Trophoblast cell (in vitro differentiated cells and primary cell): Measurements from ENCODE around the gene AMN1.
"Not testable (repeated sequence)": the region's sequence is repeated elsewhere in the genome, so short reads cannot be mapped to it uniquely, and the experiment has no call there.

Experiments used
- DNase-seq, 2 donors: peaks; one replicate each; pipeline ENCODE4 v3.0.0-alpha.2; 2016
- H2AFZ ChIP-seq: 2 replicates; pipeline ENCODE4 v1.6.1; 2013; ENCODE audit warnings: low read length, moderate library complexity, mild to moderate bottlenecking; ENCODE audit not compliant: insufficient read depth, poor library complexity
- H2AK5ac ChIP-seq: 2 replicates; pipeline ENCODE4 v1.6.1; 2013; ENCODE audit warnings: mild to moderate bottlenecking, low read length
- H2BK120ac ChIP-seq: 2 replicates; pipeline ENCODE4 v1.6.1; 2013; ENCODE audit warnings: low read length, mild to moderate bottlenecking, moderate library complexity; ENCODE audit not compliant: insufficient read depth, poor library complexity
- H2BK12ac ChIP-seq: 2 replicates; pipeline ENCODE4 v1.6.1; 2013; ENCODE audit warnings: mild to moderate bottlenecking, low read length, moderate library complexity
- H2BK5ac ChIP-seq: 2 replicates; pipeline ENCODE4 v1.6.1; 2013; ENCODE audit warnings: low read length, low read depth, moderate library complexity, mild to moderate bottlenecking; ENCODE audit not compliant: poor library complexity
- H3K14ac ChIP-seq: 2 replicates; pipeline ENCODE4 v1.6.1; 2013; ENCODE audit warnings: mild to moderate bottlenecking, low read length
- H3K18ac ChIP-seq: 2 replicates; pipeline ENCODE4 v1.6.1; 2013; ENCODE audit warnings: mild to moderate bottlenecking, low read length
- H3K23ac ChIP-seq: 2 replicates; pipeline ENCODE4 v1.6.1; 2013; ENCODE audit warnings: low read length
- H3K27ac ChIP-seq: 2 replicates; pipeline ENCODE4 v1.5.1; 2013; ENCODE audit warnings: low read depth, mild to moderate bottlenecking, inconsistent platforms, low read length, moderate library complexity
- H3K27me3 ChIP-seq: 2 replicates; pipeline ENCODE4 v1.6.1; 2013; ENCODE audit warnings: inconsistent platforms, mild to moderate bottlenecking, low read length, moderate library complexity; ENCODE audit not compliant: insufficient read depth
- H3K36me3 ChIP-seq, 2 experiments: 1 replicate in 1 of 2; 2 replicates in 1 of 2; pipeline ENCODE4 v1.6.1; 2013; ENCODE audit warnings: low read length in 2 of 2, mild to moderate bottlenecking in 2 of 2, moderate library complexity in 1 of 2; ENCODE audit not compliant: insufficient read depth in 2 of 2, control insufficient read depth in 1 of 2
- H3K4ac ChIP-seq: 2 replicates; pipeline ENCODE4 v1.6.1; 2013; ENCODE audit warnings: low read depth, mild to moderate bottlenecking, low read length, moderate library complexity
- H3K4me1 ChIP-seq, 2 experiments: 1 replicate in 1 of 2; 2 replicates in 1 of 2; pipeline ENCODE4 v1.6.1; 2013; ENCODE audit warnings: low read length in 2 of 2, mild to moderate bottlenecking in 2 of 2, moderate library complexity in 1 of 2; ENCODE audit not compliant: insufficient read depth in 2 of 2, control insufficient read depth in 1 of 2
- H3K4me2 ChIP-seq: 2 replicates; pipeline ENCODE4 v1.6.1; 2013; ENCODE audit warnings: inconsistent platforms, mild to moderate bottlenecking, low read length, moderate library complexity
- H3K4me3 ChIP-seq: 2 replicates; pipeline ENCODE4 v1.5.1; 2013; ENCODE audit warnings: mild to moderate bottlenecking, low read depth, low read length, inconsistent platforms
- H3K79me1 ChIP-seq: one replicate; pipeline ENCODE4 v1.6.1; 2013; ENCODE audit warnings: low read length
- H3K79me2 ChIP-seq: 2 replicates; pipeline ENCODE4 v1.6.1; 2013; ENCODE audit warnings: low read length, mild to moderate bottlenecking; ENCODE audit not compliant: control insufficient read depth, insufficient read depth, poor library complexity
- H3K9ac ChIP-seq: 2 replicates; pipeline ENCODE4 v1.6.1; 2013; ENCODE audit warnings: mild to moderate bottlenecking, low read length
- H3K9me3 ChIP-seq: 2 replicates; pipeline ENCODE4 v1.6.1; 2013; ENCODE audit warnings: low read depth, mild to moderate bottlenecking, control low read depth, inconsistent platforms, low read length; ENCODE audit not compliant: insufficient read depth
- H4K12ac ChIP-seq: 2 replicates; pipeline ENCODE4 v1.6.1; 2013; ENCODE audit warnings: low read depth, mild to moderate bottlenecking, low read length, moderate library complexity
- H4K8ac ChIP-seq: 2 replicates; pipeline ENCODE4 v1.6.1; 2013; ENCODE audit warnings: low read depth, mild to moderate bottlenecking, low read length, moderate library complexity
- H4K91ac ChIP-seq: one replicate; pipeline ENCODE4 v1.6.1; 2013; ENCODE audit warnings: low read depth, mild to moderate bottlenecking, low read length, moderate library complexity
- WGBS: extraction: QIAGEN DNeasy Blood & Tissue Kit; methylation state at CpG from one replicate; pipeline ENCODE4 v1.1.7; 2013; ENCODE audit warnings: missing lambda C conversion rate; ENCODE audit not compliant: insufficient read length, insufficient coverage; ENCODE audit errors: extremely low coverage; 5-methylcytosine and 5-hydroxymethylcytosine counted together

AMN1 gene

GRCh38 chr12:31758297-31758696, 29.5 kb upstream of the AMN1 start:
- not testable (repeated sequence) for H3K4ac ChIP-seq, H3K23ac ChIP-seq, H4K8ac ChIP-seq, H3K14ac ChIP-seq, H3K4me2 ChIP-seq, H2AFZ ChIP-seq, H3K9me3 ChIP-seq, H2AK5ac ChIP-seq, H3K27ac ChIP-seq, H3K79me1 ChIP-seq, H2BK120ac ChIP-seq, H4K91ac ChIP-seq, H3K79me2 ChIP-seq, H2BK5ac ChIP-seq, H3K9ac ChIP-seq, H2BK12ac ChIP-seq, H3K4me1 ChIP-seq, H3K18ac ChIP-seq, H3K36me3 ChIP-seq, H3K4me3 ChIP-seq, H4K12ac ChIP-seq, H3K27me3 ChIP-seq
- no CpG with 5 or more reads among the region's 5 CpGs for WGBS
- DNase-seq: peak; percentile 71 to 81

GRCh38 chr12:31756977-31757420, 28.2 kb upstream of the AMN1 start:
- no peak overlapping the region for H3K4ac ChIP-seq
- H4K8ac ChIP-seq: no peak overlapping the region
- no peak overlapping the region for H2AK5ac ChIP-seq
- no peaks in the 10 kb centered on the region for H3K27me3 ChIP-seq
- peaks cover 3% of the 10 kb centered on the region in 2 experiments for H3K4me1 ChIP-seq
- no peaks in the 10 kb centered on the region for H3K79me2 ChIP-seq
- no peak overlapping the region for H2BK5ac ChIP-seq
- no peak overlapping the region for H3K9ac ChIP-seq
- WGBS: no CpG with 5 or more reads among the region's 1 CpG
- peak overlapping the region; percentile 12 for H2BK12ac ChIP-seq
- H2BK120ac ChIP-seq: no peak overlapping the region
- H3K18ac ChIP-seq: no peak overlapping the region
- H4K91ac ChIP-seq: no peak overlapping the region
- H3K79me1 ChIP-seq: peaks cover 2% of the 10 kb centered on the region
- peak; percentile 28 to 72 for DNase-seq
- H3K4me3 ChIP-seq: no peak overlapping the region
- no peak overlapping the region for H3K4me2 ChIP-seq
- H3K9me3 ChIP-seq: no peaks in the 10 kb centered on the region
- H2AFZ ChIP-seq: no peak overlapping the region
- H3K23ac ChIP-seq: no peak overlapping the region
- no peak overlapping the region for H4K12ac ChIP-seq
- peak overlapping the region; percentile 46 for H3K27ac ChIP-seq
- H3K36me3 ChIP-seq: no peaks in the 10 kb centered on the region
- H3K14ac ChIP-seq: no peak overlapping the region

- no peak overlapping the region for H4K91ac ChIP-seq
- H2BK5ac ChIP-seq: no peak overlapping the region
- H3K27ac ChIP-seq: no peak overlapping the region
- no peak overlapping the region for H3K18ac ChIP-seq
- no peaks in the 10 kb centered on the region for H3K79me2 ChIP-seq
- H3K14ac ChIP-seq: no peak overlapping the region
- H4K12ac ChIP-seq: no peak overlapping the region
- H2AFZ ChIP-seq: no peak overlapping the region
- DNase-seq: no peak
- H2BK12ac ChIP-seq: peak overlapping the region; percentile 43
- no peak overlapping the region for H3K4me3 ChIP-seq
- peaks cover 2% of the 10 kb centered on the region for H3K9me3 ChIP-seq
- no peak overlapping the region for H3K4me2 ChIP-seq
- H3K9ac ChIP-seq: no peak overlapping the region
- no CpG with 5 or more reads among the region's 4 CpGs for WGBS
- H3K4ac ChIP-seq: no peak overlapping the region
- H3K4me1 ChIP-seq: peaks cover 3 to 4% of the 10 kb centered on the region in 2 experiments
- H4K8ac ChIP-seq: no peak overlapping the region
- no peaks in the 10 kb centered on the region for H3K36me3 ChIP-seq
- H3K27me3 ChIP-seq: no peaks in the 10 kb centered on the region
- no peak overlapping the region for H2BK120ac ChIP-seq
- H2AK5ac ChIP-seq: no peak overlapping the region
- H3K23ac ChIP-seq: no peak overlapping the region
- peaks cover 4% of the 10 kb centered on the region for H3K79me1 ChIP-seq
These were observed 23.6 kb upstream of the AMN1 start for GRCh38 chr12:31752450-31752849.

DNA sequence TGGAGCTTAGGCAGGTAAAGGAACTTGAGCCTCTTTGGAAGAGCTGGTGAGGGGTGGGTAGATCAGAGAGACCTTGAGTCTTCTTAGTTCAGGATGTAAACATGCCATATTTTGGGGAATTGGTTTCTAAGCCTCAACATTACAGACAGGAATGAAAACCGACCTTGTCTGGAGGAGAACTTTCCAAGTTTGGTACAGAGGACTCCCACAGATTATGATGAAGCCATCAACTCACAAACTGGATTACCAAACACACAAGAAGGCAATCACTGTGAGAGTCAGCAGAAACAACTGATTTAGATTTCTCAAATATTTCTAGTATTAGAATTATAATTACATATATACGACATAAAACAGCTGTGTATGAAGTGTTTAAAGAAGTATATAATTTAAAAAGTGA, 22.3 kb upstream of the AMN1 start:
- H3K27ac ChIP-seq: no peak overlapping the region
- peak overlapping the region; percentile 36 for H2BK12ac ChIP-seq
- no peak overlapping the region for H3K4me2 ChIP-seq
- no peak overlapping the region for H3K18ac ChIP-seq
- H2AK5ac ChIP-seq: no peak overlapping the region
- no peak overlapping the region for H2BK5ac ChIP-seq
- no peak overlapping the region for H4K91ac ChIP-seq
- peaks cover 2% of the 10 kb centered on the region for H3K79me1 ChIP-seq
- H3K23ac ChIP-seq: no peak overlapping the region
- no peak overlapping the region for H3K4ac ChIP-seq
- WGBS: no CpG with 5 or more reads among the region's 2 CpGs
- H4K8ac ChIP-seq: no peak overlapping the region
- H3K27me3 ChIP-seq: no peaks in the 10 kb centered on the region
- no peaks in the 10 kb centered on the region for H3K36me3 ChIP-seq
- no peak overlapping the region for H3K9ac ChIP-seq
- H2AFZ ChIP-seq: no peak overlapping the region
- H2BK120ac ChIP-seq: no peak overlapping the region
- DNase-seq: no peak
- H3K79me2 ChIP-seq: no peaks in the 10 kb centered on the region
- peaks cover 2% of the 10 kb centered on the region for H3K9me3 ChIP-seq
- H3K4me1 ChIP-seq: peaks cover 0 to 2% of the 10 kb centered on the region in 2 experiments
- H3K4me3 ChIP-seq: no peak overlapping the region
- H3K14ac ChIP-seq: no peak overlapping the region
- no peak overlapping the region for H4K12ac ChIP-seq
